HPDE6-E6E7 (cell line): ENCODE results near the gene ZNF608.

ENCODE experiments used
- DNase-seq: peaks from one replicate; pipeline ENCODE4 v3.0.0; 2011; ENCODE audit warnings: missing footprints; ENCODE audit errors: extremely low spot score

Gene ZNF608

GRCh38 chr5:124736805-124737188 is 9.6 kb downstream of the ZNF608 start:
- no peak for DNase-seq

GRCh38 chr5:124736082-124736804 is 10.2 kb downstream of the ZNF608 start:
- no peak for DNase-seq

GRCh38 chr5:124735169-124735858 is 11.1 kb downstream of the ZNF608 start:
- DNase-seq = no peak

- DNase-seq = no peak
Observed at GRCh38 chr5:124734574-124735168, 11.8 kb downstream of the ZNF608 start.

- DNase-seq = no peak
Observed at GRCh38 chr5:124733329-124733650, 13.1 kb downstream of the ZNF608 start.

GRCh38 chr5:124732428-124733328 is 13.8 kb downstream of the ZNF608 start:
- no peak for DNase-seq

- DNase-seq = no peak
Observed at GRCh38 chr5:124730381-124730780, 16.1 kb downstream of the ZNF608 start.

GRCh38 chr5:124729720-124730359 is 16.6 kb downstream of the ZNF608 start:
- DNase-seq = no peak

- DNase-seq = no peak
Observed at GRCh38 chr5:124728968-124729332, 17.5 kb downstream of the ZNF608 start.

- DNase-seq = no peak
Observed at GRCh38 chr5:124728331-124728967, 18.0 kb downstream of the ZNF608 start.

- DNase-seq = no peak
Observed at GRCh38 chr5:124726631-124727362, 19.6 kb downstream of the ZNF608 start.

GRCh38 chr5:124725622-124726258 is 20.7 kb downstream of the ZNF608 start:
- no peak for DNase-seq

- DNase-seq = no peak
Observed at GRCh38 chr5:124725040-124725434, 21.4 kb downstream of the ZNF608 start.

- no peak for DNase-seq
Observed at GRCh38 chr5:124724357-124725039, 21.9 kb downstream of the ZNF608 start.

- DNase-seq = no peak
Observed at GRCh38 chr5:124721229-124721735, 25.2 kb downstream of the ZNF608 start.

- no peak for DNase-seq
Observed at GRCh38 chr5:124720593-124720992, 25.8 kb downstream of the ZNF608 start.

GRCh38 chr5:124719113-124719967 is 27.1 kb downstream of the ZNF608 start:
- DNase-seq = no peak

- no peak for DNase-seq
Observed at GRCh38 chr5:124718380-124718789, 28.1 kb downstream of the ZNF608 start.
